ENCODE measurements around the gene SLBP.

The SLBP gene

DNA sequence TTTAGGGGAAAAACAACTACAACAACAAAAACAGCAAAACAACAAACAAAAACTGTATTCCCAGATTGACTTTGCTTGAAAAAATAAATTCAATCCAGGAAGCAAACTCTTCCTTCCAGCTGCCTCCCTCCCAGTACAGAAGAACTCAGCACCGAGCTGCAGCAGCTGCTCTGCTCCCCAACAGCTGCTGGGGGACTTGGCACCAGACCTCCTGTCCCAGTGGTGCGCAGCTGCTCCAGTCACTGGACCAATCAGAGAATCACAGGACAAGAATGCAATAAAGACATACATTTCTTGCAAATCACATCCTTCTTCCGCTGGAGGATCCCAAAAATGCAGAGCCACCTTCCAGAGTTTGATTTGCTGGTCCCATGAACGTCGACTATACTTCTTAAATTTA lies 16.2 kb downstream of the SLBP start:
- DNase-seq (ENCODE audit: low read depth, low spot score), result no peak
- in situ Hi-C loops (cut with HindIII; ENCODE audit: low sequenced_read_pairs), result no loop called here

DNA sequence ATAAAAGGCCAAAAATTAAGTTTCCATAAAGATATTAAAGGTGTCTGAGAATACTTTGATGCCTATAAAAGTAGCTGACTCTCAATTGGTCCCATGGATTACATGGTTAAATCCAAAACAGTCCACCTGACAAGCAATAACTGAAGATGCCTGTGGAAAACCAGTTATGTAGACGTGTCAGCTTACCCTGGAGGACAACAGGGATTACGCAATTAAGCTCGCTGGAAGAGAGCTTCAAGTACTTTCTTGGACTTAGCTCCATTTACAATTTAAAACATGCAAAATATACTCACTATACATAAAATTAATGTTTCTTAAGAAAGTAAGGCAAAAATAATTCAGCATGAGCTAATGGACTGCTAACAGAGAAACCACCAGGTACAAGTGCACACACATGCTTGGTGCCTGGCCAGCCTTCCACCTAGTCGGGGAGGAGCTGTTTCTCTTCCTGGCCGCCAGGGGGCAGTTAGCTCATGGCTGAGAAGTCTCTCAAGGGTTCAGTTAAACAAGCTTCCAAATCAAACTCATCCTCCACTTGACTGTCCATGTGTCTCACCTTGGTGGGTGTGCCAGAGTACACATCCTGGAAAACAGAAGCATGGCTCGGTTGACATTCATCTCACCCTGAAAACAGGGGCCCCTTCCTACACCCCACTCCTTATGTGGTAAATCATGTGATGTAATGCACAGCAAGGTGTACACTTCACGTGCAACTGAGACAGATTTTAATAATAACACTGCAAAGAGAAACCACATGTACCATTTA lies 18.8 kb downstream of the SLBP start:
- no peak overlapping the region for H3K4me3 ChIP-seq (ENCODE audit: low read depth, low read length)
- in situ Hi-C loops (cut with HindIII; ENCODE audit: low sequenced_read_pairs), result no loop called here
- DNase-seq (ENCODE audit: low read depth, low spot score), result peak; percentile 76
- TF ChIP-seq, protein P1, sequence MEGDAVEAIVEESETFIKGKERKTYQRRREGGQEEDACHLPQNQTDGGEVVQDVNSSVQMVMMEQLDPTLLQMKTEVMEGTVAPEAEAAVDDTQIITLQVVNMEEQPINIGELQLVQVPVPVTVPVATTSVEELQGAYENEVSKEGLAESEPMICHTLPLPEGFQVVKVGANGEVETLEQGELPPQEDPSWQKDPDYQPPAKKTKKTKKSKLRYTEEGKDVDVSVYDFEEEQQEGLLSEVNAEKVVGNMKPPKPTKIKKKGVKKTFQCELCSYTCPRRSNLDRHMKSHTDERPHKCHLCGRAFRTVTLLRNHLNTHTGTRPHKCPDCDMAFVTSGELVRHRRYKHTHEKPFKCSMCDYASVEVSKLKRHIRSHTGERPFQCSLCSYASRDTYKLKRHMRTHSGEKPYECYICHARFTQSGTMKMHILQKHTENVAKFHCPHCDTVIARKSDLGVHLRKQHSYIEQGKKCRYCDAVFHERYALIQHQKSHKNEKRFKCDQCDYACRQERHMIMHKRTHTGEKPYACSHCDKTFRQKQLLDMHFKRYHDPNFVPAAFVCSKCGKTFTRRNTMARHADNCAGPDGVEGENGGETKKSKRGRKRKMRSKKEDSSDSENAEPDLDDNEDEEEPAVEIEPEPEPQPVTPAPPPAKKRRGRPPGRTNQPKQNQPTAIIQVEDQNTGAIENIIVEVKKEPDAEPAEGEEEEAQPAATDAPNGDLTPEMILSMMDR (IDR thresholded peaks at IDR 0.05; ENCODE audit: low read depth, low read length), result peak; percentile 98

More for the DNA sequence above, 16.2 kb downstream of the SLBP start:
- TF ChIP-seq, protein P1 (IDR thresholded peaks at IDR 0.05; ENCODE audit: low read depth, low read length), result no peak
- H3K4me3 ChIP-seq (ENCODE audit: low read depth, low read length), result no peak overlapping the region

DNA sequence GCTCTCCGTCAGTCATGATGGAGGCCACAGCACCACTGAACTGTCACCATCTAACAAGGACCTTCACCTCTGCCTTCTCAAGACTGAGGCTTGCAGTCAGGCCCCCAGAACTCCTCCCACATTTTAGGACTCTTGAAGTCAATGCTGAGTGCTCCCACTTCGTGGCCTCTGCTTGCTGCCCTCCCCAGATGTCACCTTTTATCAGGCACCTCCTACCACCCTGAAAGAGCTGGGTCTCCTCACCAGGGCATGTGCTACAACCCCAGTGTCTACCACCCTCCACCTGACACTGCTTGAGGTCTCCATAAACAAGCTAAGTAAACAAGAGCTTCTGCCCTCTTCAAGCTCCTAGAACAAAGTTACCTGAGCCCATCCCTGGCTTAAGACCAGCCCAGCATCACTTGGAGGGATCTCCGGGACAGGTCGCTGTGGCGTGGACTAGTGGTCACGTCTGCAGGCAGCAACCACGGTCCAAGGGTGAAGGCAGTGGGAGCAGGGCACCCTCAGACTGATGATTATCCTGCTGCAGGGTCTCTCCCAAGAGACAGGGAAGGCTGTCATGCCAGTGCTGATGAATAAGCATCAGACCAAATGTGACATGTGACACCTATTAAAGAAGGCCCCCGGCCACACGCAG lies 20.3 kb downstream of the SLBP start:
- in situ Hi-C loops (cut with HindIII; ENCODE audit: low sequenced_read_pairs), result no loop called here

DNA sequence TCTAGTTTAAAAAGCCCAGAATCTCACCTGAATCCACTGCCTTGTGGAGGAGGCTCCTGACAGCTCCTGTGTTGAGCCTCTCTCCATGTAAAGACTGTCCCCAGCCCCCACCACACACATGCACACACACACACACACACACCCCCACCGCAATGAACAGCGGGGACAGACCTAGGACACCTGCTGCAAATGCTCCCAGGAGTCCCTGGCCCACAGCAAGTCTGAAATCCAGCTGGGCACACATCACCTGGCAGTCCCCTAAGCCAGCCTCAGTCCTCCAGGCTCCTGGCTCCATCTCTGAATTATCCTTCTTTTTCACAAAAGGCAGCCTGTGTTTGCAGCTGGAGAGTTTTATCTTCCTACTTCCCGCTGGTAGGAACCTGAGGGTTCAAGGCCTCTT lies 21.4 kb downstream of the SLBP start:
- no peak overlapping the region for H3K4me3 ChIP-seq (ENCODE audit: low read depth, low read length)
- TF ChIP-seq, protein P1 (IDR thresholded peaks at IDR 0.05; ENCODE audit: low read depth, low read length), result no peak
- in situ Hi-C loops (cut with HindIII; ENCODE audit: low sequenced_read_pairs), result no loop called here
- no peak for DNase-seq (ENCODE audit: low read depth, low spot score)

More for the DNA sequence above, 20.3 kb downstream of the SLBP start:
- TF ChIP-seq, protein P1 (IDR thresholded peaks at IDR 0.05; ENCODE audit: low read depth, low read length), result no peak
- no peak overlapping the region for H3K4me3 ChIP-seq (ENCODE audit: low read depth, low read length)
- DNase-seq (ENCODE audit: low read depth, low spot score), result no peak

DNA sequence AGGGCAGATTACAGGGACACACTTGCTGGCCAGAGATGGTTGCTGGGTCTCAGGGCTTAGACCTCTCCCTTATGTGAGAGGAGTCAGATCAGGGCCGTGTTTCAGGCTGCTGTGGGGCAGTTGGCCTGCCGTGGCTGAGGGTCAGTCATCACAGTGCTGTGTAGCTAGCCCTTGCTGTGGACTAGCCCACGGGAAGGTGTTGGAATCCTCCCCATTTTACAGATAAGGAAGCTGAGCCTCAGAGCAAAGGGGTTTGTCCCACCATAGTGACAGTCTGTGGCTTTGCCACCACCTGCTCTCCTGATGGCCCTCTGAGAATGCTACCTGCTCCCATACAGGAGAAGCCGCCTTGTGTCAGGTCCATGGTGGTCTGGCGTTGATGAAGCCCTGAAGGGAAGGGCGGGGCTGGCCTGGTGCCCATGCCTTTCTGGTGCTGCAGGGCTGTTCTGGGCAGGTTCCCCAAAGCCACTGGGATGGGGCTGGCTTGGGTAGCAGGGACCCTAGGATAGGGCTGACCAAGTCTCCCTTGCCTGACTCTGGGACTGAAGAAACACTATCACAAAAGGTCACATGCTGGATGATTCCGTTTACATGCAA lies 25.6 kb downstream of the SLBP start:
- H3K4me3 ChIP-seq (ENCODE audit: low read depth, low read length), result no peak overlapping the region
- DNase-seq (ENCODE audit: low read depth, low spot score), result no peak
- TF ChIP-seq, protein P1 (IDR thresholded peaks at IDR 0.05; ENCODE audit: low read depth, low read length), result no peak
- in situ Hi-C loops (cut with HindIII; ENCODE audit: low sequenced_read_pairs), result no loop called here

DNA sequence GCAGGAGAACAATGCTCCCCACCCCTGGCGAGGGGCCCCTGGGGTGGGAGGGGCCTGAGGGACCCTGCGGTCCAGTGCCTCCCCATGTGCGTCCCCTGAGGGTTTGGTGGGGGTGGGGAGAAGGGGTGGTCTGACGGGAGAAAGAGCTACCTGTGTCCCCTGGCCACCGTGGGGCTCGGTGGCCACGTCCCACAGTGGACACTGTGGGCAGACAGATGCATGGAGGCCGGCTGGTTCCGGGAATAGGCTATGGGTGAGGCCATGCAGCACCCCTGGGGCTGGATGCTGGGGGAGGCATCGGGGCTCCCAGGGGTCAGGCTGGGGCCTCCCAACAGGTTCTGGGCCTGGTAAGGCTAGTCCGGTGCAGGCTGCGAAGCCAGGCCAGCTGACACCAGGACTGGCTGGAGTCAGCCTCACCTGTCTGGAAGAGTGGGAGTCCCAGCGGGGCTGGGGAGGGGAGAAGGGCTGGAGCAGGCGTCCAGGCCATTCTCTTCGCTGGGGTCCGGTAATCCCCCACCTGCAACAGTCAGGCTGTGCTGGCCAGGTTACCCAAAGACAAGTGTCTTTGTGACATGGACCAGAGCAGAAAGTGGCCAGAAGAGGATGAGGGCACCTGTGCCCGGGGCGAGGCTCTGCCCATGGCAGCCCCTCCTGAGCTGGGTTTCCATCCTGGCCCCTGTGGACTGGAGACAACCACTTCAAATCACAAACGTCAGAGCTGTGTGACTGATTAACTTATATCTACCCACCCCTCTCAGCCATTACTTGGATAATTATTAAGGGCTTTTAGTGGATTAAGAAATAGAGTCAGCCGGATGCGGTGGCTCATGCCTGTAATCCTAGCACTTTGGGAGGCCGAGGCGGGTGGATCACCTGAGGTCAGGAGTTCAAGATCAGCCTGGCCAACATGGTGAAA lies 26.6 kb downstream of the SLBP start:
- no peak for DNase-seq (ENCODE audit: low read depth, low spot score)
- H3K4me3 ChIP-seq (ENCODE audit: low read depth, low read length), result no peak overlapping the region
- in situ Hi-C loops (cut with HindIII; ENCODE audit: low sequenced_read_pairs), result no loop called here
- TF ChIP-seq, protein P1 (IDR thresholded peaks at IDR 0.05; ENCODE audit: low read depth, low read length), result no peak

Data from astrocyte of the spinal cord (primary cell).